ENCODE data around the gene PILRA. TPM values are rescaled to one million over a fixed set of nuclear protein-coding genes. Genes with fewer than 3 reads are reported as not detected.

PILRA gene
- total and polyA plus RNA-seq, 2 donors (not counting 1 experiment from before 2014, with no cell fraction given) = 10.3 to 23.0 TPM

GRCh38 chr7:100376066-100376465 is 2.8 kb downstream of the PILRA start:
- no peak overlapping the region for H3K4me3 ChIP-seq (ENCODE audit: control extremely low read depth in 1 of 5, extremely low read depth in 1 of 5, insufficient read depth in 1 of 5, low read depth in 2 of 5, low read length in 4 of 5)
- no peaks in the 10 kb centered on the region for H3K9me3 ChIP-seq (ENCODE audit: control extremely low read depth in 1 of 3, control insufficient read depth in 2 of 3, insufficient read depth in 1 of 3, low read length in 2 of 3)
- POLR2A ChIA-PET = no interaction called here
- no peak overlapping the region for H3K27ac ChIP-seq (ENCODE audit: low read length in 2 of 2)
- H2AFZ ChIP-seq (ENCODE audit: insufficient read depth, low read depth, low read length, poor library complexity, severe bottlenecking) = no peak overlapping the region
- H3K4me1 ChIP-seq (ENCODE audit: control insufficient read depth in 2 of 2, insufficient read depth in 2 of 2, low read length in 2 of 2) = peaks cover 15 to 38% of the 10 kb centered on the region in 2 donors
- Mint-ChIP-seq H3K4me3 (no peak overlapping the region), H3K9me3 (ENCODE audit: insufficient read depth) (no peaks in the 10 kb centered on the region), H3K27ac (peak overlapping the region; percentile 41), H3K27me3 (no peaks in the 10 kb centered on the region), H3K4me1 (peaks cover 39% of the 10 kb centered on the region)
- no peaks in the 10 kb centered on the region for H3K36me3 ChIP-seq (replicated peaks in 1 of 2; ENCODE audit: control extremely low read depth in 1 of 2, control insufficient read depth in 1 of 2, extremely low read depth in 1 of 2, insufficient read depth in 2 of 2, low read length in 1 of 2)
- H3K27me3 ChIP-seq (replicated peaks in 1 of 4; ENCODE audit: control extremely low read depth in 1 of 4, control insufficient read depth in 3 of 4, insufficient read depth in 4 of 4, low read length in 3 of 4) = no peaks in the 10 kb centered on the region
- peaks cover 7% of the 10 kb centered on the region for H3K79me2 ChIP-seq (ENCODE audit: control insufficient read depth, insufficient read depth, low read length)
- CTCF ChIA-PET = interaction anchor here (2.5 kb wide), 1 partner anchor 32 kb away, joined by 15 read pairs; no protein-coding TSS in a partner anchor
- WGBS (ENCODE audit: insufficient coverage) = no CpG with 5 or more reads among the region's 3 CpGs
- no peak overlapping the region for H3K9ac ChIP-seq (ENCODE audit: low read length)
- TF ChIP-seq EZH2 (IDR thresholded peaks at IDR 0.05; ENCODE audit: borderline replicate concordance, insufficient read depth, low read depth, low read length, poor library complexity, severe bottlenecking) (no peak), CTCF (IDR thresholded peaks at IDR 0.05) (no peak)
- DNase-seq (no peak), ATAC-seq (ENCODE audit: low read depth) (no peak)
- intact Hi-C loops (cut with micrococcal nuclease) = no loop called here
- no peak overlapping the region for H3K4me2 ChIP-seq (replicated peaks; ENCODE audit: low read depth, low read length, poor library complexity, severe bottlenecking)
- H4K20me1 ChIP-seq (ENCODE audit: control insufficient read depth, insufficient read depth, low read length, poor library complexity, severe bottlenecking) = no peaks in the 10 kb centered on the region

GRCh38 chr7:100378114-100378755 is 4.9 kb downstream of the PILRA start:
- Histone ChIP-seq H3K27ac (ENCODE audit: low read length in 2 of 2) (no peak overlapping the region), H3K36me3 (replicated peaks in 1 of 2; ENCODE audit: control extremely low read depth in 1 of 2, control insufficient read depth in 1 of 2, extremely low read depth in 1 of 2, insufficient read depth in 2 of 2, low read length in 1 of 2) (no peaks in the 10 kb centered on the region), H3K4me3 (ENCODE audit: control extremely low read depth in 1 of 5, extremely low read depth in 1 of 5, insufficient read depth in 1 of 5, low read depth in 2 of 5, low read length in 4 of 5) (no peak overlapping the region), H3K79me2 (ENCODE audit: control insufficient read depth, insufficient read depth, low read length) (peaks cover 7% of the 10 kb centered on the region), H3K9ac (ENCODE audit: low read length) (no peak overlapping the region), H3K9me3 (ENCODE audit: control extremely low read depth in 1 of 3, control insufficient read depth in 2 of 3, insufficient read depth in 1 of 3, low read length in 2 of 3) (no peaks in the 10 kb centered on the region), H2AFZ (ENCODE audit: insufficient read depth, low read depth, low read length, poor library complexity, severe bottlenecking) (no peak overlapping the region), H3K27me3 (replicated peaks in 1 of 4; ENCODE audit: control extremely low read depth in 1 of 4, control insufficient read depth in 3 of 4, insufficient read depth in 4 of 4, low read length in 3 of 4) (no peaks in the 10 kb centered on the region), H3K4me2 (replicated peaks; ENCODE audit: low read depth, low read length, poor library complexity, severe bottlenecking) (no peak overlapping the region), H3K4me1 (ENCODE audit: control insufficient read depth in 2 of 2, insufficient read depth in 2 of 2, low read length in 2 of 2) (peaks cover 12 to 23% of the 10 kb centered on the region in 2 donors), H4K20me1 (ENCODE audit: control insufficient read depth, insufficient read depth, low read length, poor library complexity, severe bottlenecking) (no peaks in the 10 kb centered on the region)
- ChIA-PET CTCF (interaction anchor here (1.3 kb wide), 1 partner anchor 29 kb away, joined by 4 read pairs; no protein-coding TSS in a partner anchor), POLR2A (interaction anchor here (0.7 kb wide), 1 partner anchor 46 kb away, joined by 6 read pairs; no protein-coding TSS in a partner anchor)
- Mint-ChIP-seq H3K27me3 (no peaks in the 10 kb centered on the region), H3K9me3 (ENCODE audit: insufficient read depth) (no peaks in the 10 kb centered on the region), H3K4me1 (peaks cover 29% of the 10 kb centered on the region), H3K4me3 (no peak overlapping the region), H3K27ac (no peak overlapping the region)
- no peak for ATAC-seq (ENCODE audit: low read depth)
- intact Hi-C loops (cut with micrococcal nuclease) = no loop called here
- no peak for DNase-seq
- no peak for TF ChIP-seq CTCF (IDR thresholded peaks at IDR 0.05)
- TF ChIP-seq EZH2 (IDR thresholded peaks at IDR 0.05; ENCODE audit: borderline replicate concordance, insufficient read depth, low read depth, low read length, poor library complexity, severe bottlenecking) = no peak
- WGBS (ENCODE audit: insufficient coverage) = 100% methylated on average over 2 of the region's 4 CpGs

Measured in B cell (primary cell).